Rectal smooth muscle tissue (tissue), 1 donor: ENCODE data around the gene SNTB2.
"Not testable (repeated sequence)": the region's sequence is repeated elsewhere in the genome, so short reads cannot be mapped to it uniquely, and the experiment has no call there.

ENCODE experiments used
- H3K27ac ChIP-seq: one replicate; pipeline ENCODE4 v1.7.0; 2013; ENCODE audit warnings: low read depth, low read length, inconsistent platforms
- H3K27me3 ChIP-seq: one replicate; pipeline ENCODE4 v1.7.0; 2013; ENCODE audit warnings: low read length; ENCODE audit not compliant: control insufficient read depth, insufficient read depth
- H3K36me3 ChIP-seq: one replicate; pipeline ENCODE4 v1.7.0; 2013; ENCODE audit warnings: low read length; ENCODE audit not compliant: control insufficient read depth, insufficient read depth
- H3K4me1 ChIP-seq: one replicate; pipeline ENCODE4 v1.7.0; 2013; ENCODE audit warnings: low read length; ENCODE audit not compliant: control insufficient read depth, insufficient read depth
- H3K4me3 ChIP-seq: one replicate; pipeline ENCODE4 v1.7.0; 2013; ENCODE audit warnings: low read length
- H3K9ac ChIP-seq: one replicate; pipeline ENCODE4 v1.7.0; 2013; ENCODE audit warnings: low read length

SNTB2 gene

DNA sequence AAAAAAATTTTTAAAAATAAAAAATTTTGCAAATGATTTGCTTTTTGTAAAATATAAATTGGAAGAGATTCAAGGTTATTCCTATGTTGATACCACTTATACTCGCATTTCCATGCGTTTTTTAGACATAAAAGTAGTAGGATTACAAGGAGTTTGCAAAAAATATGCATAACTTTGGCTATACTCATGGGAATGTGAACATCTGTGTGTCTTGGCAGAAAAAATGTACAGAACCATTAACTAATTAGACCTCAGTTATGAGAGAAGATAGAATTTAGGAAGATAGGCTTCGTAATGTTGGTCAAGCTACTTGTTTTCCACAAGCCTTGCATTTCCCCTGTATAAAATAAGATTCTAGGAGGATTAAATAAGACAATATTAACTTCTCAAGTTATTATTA is 63.1 kb downstream of the SNTB2 start:
- Histone ChIP-seq H3K27ac (no peak overlapping the region), H3K9ac (no peak overlapping the region), H3K4me1 (peaks cover 5% of the 10 kb centered on the region), H3K27me3 (no peaks in the 10 kb centered on the region), H3K36me3 (no peaks in the 10 kb centered on the region), H3K4me3 (no peak overlapping the region)

DNA sequence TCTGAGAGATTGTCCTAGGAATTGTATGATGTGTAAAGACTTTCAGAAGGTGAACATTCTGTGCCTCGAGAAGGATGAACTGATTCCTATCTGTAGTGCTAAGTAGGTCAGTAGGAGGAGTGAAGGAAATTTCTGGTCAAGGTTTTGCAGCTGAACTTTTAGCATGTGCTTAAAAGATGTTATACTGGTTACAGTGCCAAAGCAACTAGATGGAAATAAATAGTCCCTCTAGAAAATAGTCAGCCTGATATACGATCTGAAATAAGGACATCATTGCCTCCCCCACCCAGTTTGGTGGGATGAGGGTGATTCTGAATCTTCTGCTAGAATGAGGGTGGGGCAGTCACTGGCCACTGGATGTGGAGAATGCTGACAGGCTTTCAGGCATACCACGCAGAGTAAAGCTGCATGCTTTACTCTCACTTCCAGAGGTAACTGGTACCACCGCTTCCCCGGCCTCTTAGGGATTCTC is 66.9 kb downstream of the SNTB2 start:
- peak overlapping the region; percentile 40 for H3K27ac ChIP-seq
- no peaks in the 10 kb centered on the region for H3K27me3 ChIP-seq
- H3K9ac ChIP-seq = no peak overlapping the region
- H3K4me3 ChIP-seq = no peak overlapping the region
- no peaks in the 10 kb centered on the region for H3K36me3 ChIP-seq
- peaks cover 5% of the 10 kb centered on the region for H3K4me1 ChIP-seq

DNA sequence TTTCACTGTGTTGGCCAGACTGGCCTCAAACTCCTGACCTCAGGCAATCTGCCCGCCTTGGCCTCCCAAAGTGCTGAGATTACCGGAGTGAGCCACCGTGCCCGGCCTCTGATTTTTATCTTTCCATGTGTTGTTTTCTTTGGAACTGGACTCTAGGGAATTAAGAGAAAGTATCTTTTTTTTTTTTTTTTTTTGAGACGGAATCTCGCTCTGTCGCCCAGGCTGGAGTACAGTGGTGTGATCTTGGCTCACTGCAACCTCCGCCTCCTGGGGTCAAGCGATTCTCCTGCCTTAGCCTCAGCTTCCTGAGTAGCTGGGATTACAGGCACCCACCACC is 72.4 kb downstream of the SNTB2 start:
- H3K4me1 ChIP-seq, H3K27me3 ChIP-seq, H3K27ac ChIP-seq, H3K36me3 ChIP-seq, H3K4me3 ChIP-seq, H3K9ac ChIP-seq: not testable (repeated sequence)

DNA sequence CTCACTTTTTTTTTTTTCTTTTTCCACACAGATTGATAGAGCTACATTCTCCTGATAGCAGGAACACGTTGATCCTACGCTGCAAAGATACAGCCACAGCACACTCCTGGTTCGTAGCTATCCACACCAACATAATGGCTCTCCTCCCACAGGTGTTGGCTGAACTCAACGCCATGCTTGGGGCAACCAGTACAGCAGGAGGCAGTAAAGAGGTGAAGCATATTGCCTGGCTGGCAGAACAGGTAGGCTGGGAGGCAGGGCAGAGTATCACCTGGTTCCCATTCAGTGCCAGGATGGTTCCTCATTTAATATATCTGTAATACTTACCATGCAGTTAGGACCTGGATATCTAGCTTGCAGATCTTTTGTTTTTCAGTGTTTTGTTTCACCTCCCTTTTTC is 73.1 kb downstream of the SNTB2 start:
- Histone ChIP-seq H3K27me3 (no peaks in the 10 kb centered on the region), H3K4me3 (no peak overlapping the region), H3K9ac (no peak overlapping the region), H3K4me1 (no peaks in the 10 kb centered on the region), H3K36me3 (no peaks in the 10 kb centered on the region), H3K27ac (no peak overlapping the region)

DNA sequence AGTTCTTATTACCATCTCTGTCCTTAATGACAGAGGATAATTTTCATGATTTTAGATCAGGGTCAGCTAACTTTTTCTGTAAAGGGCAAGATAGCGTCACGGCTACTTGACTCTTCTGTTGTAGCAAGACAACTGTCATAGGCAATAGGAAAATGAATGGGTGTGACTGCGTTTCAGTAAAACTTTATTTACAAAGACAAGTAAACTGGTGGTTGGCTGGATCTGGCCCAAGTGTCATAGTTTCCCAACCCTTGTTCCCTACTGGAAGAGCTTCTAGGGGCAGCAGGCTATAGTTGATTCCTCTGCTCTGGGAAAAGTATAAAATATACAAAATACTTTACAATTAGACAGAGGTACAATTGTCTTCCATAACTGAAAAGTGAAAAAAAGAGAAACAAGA is 73.5 kb downstream of the SNTB2 start:
- Histone ChIP-seq H3K36me3 (no peaks in the 10 kb centered on the region), H3K4me3 (no peak overlapping the region), H3K4me1 (no peaks in the 10 kb centered on the region), H3K27me3 (no peaks in the 10 kb centered on the region), H3K9ac (no peak overlapping the region), H3K27ac (no peak overlapping the region)

DNA sequence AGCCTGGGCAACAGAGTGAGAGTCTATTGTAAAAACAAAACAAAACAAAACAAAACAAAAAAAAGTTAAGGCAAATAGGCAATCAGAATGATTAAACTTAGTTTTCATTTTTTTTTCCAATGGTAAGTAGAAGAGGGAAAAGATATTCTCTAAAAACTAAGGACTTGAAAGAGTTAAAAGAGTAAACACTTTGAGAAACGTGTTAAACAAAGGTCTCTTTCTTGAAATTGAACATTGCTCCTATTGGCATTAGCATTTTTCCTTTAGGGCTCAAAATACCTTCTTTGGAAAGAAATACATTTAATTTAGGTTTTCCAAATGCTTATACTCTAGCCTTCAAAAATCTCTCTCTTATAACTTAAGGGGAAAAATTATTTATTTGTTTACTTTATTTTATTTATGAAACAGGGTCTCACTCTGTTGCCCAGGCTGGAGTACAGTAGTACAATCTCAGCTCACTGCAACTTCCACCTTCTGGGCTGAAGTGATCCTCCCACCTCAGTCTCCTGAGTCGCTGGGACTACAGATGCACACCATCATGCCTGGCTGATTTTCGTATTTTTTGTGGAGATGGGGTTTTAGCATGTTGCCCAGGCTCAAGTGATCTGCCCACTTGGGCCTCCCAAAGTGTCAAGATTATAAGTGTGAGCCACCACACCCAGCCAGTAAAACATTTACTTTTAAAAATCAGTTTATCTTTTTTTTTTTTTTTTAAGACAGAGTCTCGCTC is 79.5 kb downstream of the SNTB2 start:
- Histone ChIP-seq H3K27me3 (no peaks in the 10 kb centered on the region), H3K4me3 (no peak overlapping the region), H3K36me3 (peaks cover 3% of the 10 kb centered on the region), H3K9ac (no peak overlapping the region), H3K4me1 (no peaks in the 10 kb centered on the region), H3K27ac (no peak overlapping the region)

DNA sequence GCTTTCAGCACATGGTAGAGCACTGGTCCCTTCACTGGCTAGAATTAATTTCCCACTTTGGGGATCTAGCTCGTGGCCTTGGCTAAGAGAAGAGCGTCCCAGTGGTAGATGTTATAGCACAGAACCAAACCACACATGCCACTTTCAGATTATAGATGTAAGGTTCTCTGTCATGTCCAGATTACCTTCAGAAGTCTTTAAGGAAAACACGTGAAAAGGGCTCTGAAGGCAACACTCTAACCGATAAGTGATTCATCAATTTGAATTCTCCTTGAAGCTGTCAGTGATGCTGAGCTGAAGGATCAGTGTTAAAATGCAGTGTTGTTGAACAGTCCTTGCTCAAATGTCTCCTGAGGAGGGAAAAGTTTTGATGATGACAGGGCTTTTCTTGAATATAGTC is 80.7 kb downstream of the SNTB2 start:
- no peak overlapping the region for H3K27ac ChIP-seq
- no peaks in the 10 kb centered on the region for H3K4me1 ChIP-seq
- peaks cover 3% of the 10 kb centered on the region for H3K36me3 ChIP-seq
- H3K9ac ChIP-seq = no peak overlapping the region
- H3K4me3 ChIP-seq = no peak overlapping the region
- H3K27me3 ChIP-seq = no peaks in the 10 kb centered on the region

DNA sequence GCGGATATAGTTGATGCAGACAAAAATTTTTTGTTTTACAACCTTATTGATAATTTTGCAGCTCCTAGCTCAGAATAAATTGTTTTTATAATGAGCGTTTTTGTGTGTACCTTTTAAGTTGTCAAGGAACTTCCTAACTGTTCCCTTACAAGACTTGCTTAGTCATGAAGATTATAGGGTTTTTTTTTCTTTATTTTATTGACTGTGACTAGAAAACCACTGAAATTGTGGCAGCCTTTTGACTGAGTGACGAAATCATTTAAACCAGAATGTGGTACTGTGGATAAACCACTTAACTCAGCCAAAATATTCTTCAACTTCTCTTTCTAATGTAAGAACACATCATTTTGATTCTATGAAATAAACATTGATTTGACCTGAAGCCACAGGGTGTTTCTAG is 83.4 kb downstream of the SNTB2 start:
- Histone ChIP-seq H3K4me3 (no peak overlapping the region), H3K27ac (no peak overlapping the region), H3K36me3 (peaks cover 3% of the 10 kb centered on the region), H3K9ac (no peak overlapping the region), H3K4me1 (no peaks in the 10 kb centered on the region), H3K27me3 (no peaks in the 10 kb centered on the region)

DNA sequence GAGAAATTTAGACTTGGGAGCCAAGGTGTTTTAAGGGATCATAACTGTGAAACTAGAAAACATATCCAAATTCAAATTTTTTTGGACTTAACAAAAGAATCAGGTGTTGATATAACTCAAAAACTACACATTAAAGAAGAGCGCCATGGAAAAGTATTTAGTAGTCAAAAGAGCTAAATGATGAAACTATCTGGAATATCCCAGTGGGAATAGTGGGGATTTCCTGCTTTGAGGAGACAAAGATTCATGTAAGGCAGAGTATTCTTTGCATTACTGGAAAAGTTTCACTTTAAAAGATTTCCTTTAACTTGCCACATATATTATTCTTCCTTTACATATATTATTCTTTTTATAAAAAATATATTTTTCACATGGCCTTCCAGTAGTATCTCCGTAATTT is 83.9 kb downstream of the SNTB2 start:
- peaks cover 2% of the 10 kb centered on the region for H3K4me1 ChIP-seq
- no peak overlapping the region for H3K27ac ChIP-seq
- peaks cover 3% of the 10 kb centered on the region for H3K36me3 ChIP-seq
- no peak overlapping the region for H3K4me3 ChIP-seq
- H3K27me3 ChIP-seq = no peaks in the 10 kb centered on the region
- no peak overlapping the region for H3K9ac ChIP-seq

DNA sequence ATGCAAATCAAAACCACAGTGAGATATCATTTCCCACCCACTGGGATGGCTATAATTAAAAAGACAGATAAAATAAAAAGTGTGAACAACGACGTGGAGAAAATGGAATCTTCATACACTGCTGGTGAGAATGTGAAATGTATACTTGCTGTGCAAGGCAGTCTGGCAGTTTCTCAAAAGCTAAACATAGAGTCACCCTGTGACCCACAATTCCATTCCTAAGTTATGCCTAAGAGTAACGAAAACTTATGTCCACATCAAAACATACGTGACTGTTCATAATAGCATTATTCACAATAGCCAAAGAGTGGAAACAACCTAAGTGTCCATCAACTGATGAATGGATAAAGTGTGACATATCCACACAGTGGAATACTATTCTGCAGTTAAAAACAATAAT is 86.0 kb downstream of the SNTB2 start:
- H3K27me3 ChIP-seq = no peaks in the 10 kb centered on the region
- peaks cover 4% of the 10 kb centered on the region for H3K4me1 ChIP-seq
- no peak overlapping the region for H3K4me3 ChIP-seq
- H3K27ac ChIP-seq = no peak overlapping the region
- H3K9ac ChIP-seq = no peak overlapping the region
- peaks cover 3% of the 10 kb centered on the region for H3K36me3 ChIP-seq

DNA sequence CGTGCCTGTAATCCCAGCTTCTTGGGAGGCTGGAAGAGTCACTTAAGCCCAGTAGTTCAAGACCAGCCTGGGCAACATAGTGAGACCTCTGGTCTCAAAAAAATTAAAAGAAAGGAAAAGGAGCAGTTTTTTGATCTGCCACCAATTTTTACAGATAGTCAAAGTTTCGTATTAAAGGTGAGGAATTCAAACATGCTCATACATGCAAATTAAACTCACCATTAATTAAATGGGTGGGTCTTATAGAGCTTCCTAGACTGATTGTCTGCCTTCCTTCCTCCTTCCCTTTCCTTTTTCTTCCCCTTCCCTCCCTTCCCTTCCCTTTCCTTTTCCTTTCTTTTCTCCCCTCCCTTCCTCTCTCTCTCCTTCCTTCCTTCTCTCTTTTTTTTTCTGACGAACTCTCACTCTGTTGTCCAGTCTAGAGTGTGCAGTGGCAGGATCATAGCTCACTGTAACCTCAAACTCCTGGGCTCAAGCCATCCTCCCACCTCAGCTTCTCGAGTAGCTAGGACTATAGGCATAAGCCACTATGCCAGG is 87.8 kb downstream of the SNTB2 start:
- Histone ChIP-seq H3K27ac (no peak overlapping the region), H3K4me1 (peaks cover 4% of the 10 kb centered on the region), H3K4me3 (no peak overlapping the region), H3K36me3 (peaks cover 2% of the 10 kb centered on the region), H3K9ac (no peak overlapping the region), H3K27me3 (no peaks in the 10 kb centered on the region)

DNA sequence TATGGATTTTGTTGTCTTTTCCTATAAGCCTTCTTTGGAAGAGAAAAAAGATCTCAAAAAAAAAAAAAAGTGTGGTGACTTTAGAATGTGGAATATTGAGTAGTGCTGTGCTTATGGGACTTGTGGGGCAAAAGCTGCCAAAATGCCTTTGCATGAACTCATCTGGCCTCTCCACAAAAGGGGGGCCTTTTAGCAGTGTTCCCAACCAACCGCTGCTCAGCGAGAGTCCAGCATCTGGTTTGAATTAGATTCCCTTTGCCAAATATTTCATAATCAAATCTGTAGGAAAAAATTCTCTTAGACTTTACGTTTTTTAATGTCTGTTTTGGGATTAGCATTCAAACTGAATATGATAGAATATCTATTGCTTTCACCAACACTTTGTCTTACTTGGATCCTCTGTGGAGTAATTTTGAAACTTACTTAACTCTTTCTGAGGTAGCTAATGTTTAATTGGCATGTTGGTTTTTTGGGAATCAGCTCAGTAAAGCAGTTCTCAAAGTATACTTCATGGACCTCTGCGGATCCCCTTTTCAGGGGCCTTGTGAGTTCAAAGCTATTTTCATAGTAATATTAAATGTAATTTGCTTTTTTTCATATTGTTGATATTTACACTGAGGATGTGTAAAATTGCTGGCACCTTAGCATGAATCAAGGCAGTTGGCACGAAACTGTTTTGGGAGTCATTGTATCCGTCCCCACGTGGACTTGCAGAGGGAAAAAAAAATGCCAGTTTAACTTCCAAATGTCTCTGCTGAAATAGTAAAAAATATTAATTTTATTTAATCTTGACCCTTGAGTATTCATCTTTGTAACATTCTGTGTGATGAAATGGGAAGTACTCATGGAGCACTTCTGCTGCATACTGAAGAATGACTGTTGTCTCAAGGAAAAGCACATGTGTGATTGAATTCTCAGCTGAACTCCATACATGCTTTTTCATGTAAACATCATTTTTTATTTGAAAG is 89.5 kb downstream of the SNTB2 start:
- Histone ChIP-seq H3K9ac (no peak overlapping the region), H3K27ac (peak overlapping the region; percentile 14), H3K4me3 (no peak overlapping the region), H3K36me3 (no peaks in the 10 kb centered on the region), H3K4me1 (peaks cover 4% of the 10 kb centered on the region), H3K27me3 (no peaks in the 10 kb centered on the region)
